ENCODE data around the gene SLC6A7.

The SLC6A7 gene

GRCh38 chr5:150175536-150175935, 14.3 kb upstream of the SLC6A7 start:
- no peak for DNase-seq

- DNase-seq: no peak
Observed at GRCh38 chr5:150176745-150177477, 13.0 kb upstream of the SLC6A7 start.

DNA sequence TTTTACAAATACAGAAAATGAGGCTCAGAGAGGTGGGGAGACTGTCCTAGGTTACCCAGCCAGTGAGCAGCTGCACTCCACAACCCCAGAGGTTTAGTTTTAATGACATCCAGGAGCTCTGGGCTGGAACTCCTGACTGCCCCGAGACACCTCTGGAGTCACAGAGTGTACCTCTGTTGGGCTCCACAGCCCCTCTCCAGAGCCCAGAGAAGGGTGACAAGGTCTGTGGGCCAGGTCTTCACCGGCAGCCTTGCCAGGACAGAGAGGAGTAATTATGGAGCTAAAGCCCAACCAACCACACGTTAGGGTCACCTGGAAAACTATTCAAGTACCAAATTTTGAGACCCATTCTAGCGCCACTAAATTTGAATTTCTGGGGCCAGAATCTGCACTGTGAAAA, 12.1 kb upstream of the SLC6A7 start:
- DNase-seq: no peak

- DNase-seq: no peak
Observed at GRCh38 chr5:150178262-150178661, 11.6 kb upstream of the SLC6A7 start.

DNA sequence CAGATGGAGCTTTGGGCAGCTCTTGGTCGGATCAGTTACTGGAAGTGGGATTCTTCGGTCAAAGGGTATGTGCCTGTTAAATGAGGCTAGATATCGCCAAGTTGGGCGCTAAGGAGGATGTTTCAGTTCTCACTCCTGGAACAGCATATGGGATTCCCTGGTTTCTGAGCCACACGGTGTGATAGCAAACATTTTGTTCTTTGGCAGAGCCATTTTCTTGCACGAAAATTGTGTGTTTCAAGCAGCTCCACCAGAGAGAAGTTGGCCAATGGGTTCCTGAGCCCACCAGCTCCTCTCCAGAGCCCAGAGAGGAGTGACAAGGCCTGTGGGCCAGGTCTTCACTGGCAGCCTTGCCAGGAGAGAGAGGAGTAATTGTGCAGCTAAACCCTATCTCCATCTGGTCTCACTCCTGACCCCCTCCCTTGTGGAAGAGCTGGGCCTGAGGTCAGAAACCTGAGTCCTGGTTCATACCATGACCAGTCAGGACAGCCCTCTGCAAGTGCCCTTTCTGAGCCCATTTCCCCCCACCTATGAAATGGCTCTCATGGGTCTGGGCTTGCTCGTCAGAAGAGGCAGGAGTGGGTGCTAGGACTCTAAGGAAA, 10.7 kb upstream of the SLC6A7 start:
- no peak for DNase-seq

DNA sequence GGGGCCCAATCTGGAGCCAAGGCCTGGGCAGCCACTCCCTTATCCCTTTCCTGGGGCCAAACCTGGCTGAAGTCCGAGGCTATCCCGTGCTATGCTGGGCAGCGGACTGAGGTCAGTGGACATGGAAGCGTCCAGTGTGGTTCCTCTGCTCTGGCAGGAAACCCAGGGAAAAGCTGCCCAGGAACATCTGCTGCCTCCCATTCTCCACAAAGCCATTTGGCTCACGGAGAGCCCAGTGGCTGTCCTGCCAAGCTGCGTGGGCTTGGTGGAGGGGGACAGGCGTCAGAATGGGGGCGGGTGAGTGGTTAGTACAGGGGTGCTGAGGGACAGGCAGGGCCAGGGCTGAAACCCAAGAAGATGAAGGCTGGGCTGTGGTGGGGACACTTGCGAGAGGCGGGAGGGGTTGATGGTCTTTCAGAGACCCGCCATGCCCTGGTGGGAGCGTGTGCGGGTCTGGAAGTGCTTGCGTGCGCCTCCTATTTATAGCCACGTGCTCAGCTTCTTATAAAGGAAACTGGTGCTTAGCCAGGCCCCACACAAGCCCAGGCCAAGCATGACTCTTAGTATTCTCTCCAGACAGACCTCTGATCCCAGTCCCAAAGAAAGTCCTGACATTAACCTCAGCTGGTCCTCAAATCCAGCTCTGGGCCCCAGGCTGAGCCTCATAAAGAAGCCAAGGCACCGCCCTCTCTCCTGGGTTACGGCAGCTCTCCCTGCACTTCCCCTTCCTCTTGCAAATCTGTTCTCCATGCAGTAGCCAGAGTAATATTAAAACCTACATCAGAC, 9.4 kb upstream of the SLC6A7 start:
- DNase-seq: no peak

DNA sequence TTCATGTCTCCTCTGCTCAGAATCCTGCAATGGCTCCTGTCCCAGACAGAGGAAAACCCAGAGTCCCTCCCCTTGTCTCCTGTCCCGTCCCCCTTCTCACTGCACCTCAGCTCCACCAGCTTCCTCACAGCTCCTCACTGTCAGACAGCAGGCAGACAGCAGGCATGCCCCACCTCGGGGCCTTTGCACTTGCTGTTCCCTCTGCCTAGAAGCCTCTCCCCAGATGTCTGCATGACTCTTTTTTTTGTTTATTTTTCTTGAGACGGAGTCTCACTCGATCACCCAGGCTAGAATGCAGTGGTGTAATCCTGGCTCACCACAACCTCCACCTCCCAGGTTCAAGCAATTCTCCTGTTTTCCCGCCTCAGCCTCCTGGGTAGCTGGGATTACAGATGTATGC, 8.8 kb upstream of the SLC6A7 start:
- DNase-seq: no peak

GRCh38 chr5:150181766-150182545, 7.9 kb upstream of the SLC6A7 start:
- no peak for DNase-seq

DNA sequence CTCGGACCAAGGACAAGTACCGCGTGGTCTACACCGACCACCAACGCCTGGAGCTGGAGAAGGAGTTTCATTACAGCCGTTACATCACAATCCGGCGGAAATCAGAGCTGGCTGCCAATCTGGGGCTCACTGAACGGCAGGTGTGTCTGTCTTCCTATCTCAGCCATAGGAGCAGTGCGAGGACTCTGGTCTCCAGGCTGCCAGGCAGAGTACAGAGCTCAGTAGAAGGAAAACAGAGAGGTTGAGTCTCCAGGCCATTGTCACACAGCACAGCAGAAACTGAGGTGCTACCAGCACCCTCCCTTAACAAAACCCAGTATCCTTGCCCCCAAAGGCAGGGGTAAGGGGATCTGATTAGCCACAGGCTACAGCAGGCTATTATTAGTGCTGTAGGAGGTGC, 7.1 kb upstream of the SLC6A7 start:
- no peak for DNase-seq

DNA sequence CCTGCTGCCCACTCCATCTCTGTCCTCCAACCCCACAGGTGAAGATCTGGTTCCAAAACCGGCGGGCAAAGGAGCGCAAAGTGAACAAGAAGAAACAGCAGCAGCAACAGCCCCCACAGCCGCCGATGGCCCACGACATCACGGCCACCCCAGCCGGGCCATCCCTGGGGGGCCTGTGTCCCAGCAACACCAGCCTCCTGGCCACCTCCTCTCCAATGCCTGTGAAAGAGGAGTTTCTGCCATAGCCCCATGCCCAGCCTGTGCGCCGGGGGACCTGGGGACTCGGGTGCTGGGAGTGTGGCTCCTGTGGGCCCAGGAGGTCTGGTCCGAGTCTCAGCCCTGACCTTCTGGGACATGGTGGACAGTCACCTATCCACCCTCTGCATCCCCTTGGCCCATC, 6.4 kb upstream of the SLC6A7 start:
- no peak for DNase-seq

DNA sequence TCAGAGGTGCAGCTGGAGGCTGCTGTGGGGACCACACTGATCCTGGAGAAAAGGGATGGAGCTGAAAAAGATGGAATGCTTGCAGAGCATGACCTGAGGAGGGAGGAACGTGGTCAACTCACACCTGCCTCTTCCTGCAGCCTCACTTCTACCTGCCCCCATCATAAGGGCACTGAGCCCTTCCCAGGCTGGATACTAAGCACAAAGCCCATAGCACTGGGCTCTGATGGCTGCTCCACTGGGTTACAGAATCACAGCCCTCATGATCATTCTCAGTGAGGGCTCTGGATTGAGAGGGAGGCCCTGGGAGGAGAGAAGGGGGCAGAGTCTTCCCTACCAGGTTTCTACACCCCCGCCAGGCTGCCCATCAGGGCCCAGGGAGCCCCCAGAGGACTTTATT, 5.9 kb upstream of the SLC6A7 start:
- no peak for DNase-seq

GRCh38 chr5:150184990-150185912, 4.6 kb upstream of the SLC6A7 start:
- DNase-seq: no peak

DNA sequence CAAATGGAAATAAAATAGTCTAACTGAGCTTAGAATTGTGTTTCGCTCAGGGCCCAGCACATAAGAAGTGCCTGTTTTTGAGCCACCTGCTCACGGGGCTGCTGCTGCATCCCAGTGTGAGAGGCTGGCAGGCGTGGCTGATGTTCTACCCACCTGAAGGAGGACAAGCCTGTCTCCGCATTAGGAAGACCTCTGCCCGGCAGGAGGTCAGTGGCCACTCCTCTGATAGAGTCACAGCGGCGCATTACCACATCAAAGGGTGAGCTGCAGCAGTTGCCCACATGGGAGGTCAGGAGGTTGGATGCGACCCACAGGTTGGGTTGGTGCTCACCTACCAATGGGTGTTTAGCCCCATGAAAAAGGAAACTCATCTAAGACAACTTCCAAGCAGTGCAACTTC, 3.7 kb upstream of the SLC6A7 start:
- no peak for DNase-seq

DNA sequence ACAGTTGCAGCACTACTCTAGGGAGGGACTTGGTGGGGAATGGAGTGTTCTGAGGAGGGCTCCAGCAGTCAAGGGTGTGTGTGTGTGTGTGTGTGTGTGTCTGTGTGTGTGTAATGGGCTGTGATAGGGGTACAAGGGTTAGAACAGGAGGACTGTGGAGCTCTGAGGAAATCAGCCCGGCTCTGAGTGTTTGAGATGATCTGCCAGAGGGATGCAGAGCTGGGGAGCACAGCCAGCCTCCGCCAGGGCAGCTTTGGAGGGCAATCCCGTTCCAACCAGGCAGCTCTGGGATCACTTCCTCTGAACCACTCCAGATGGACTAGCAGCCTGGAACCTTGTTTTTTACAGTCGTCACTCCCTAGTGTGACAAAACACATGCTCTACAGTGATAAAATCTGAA, 3.0 kb upstream of the SLC6A7 start:
- DNase-seq: no peak

- DNase-seq: no peak
Observed at GRCh38 chr5:150188146-150188842, 1.6 kb upstream of the SLC6A7 start.

GRCh38 chr5:150189326-150189725, 536 bp upstream of the SLC6A7 start:
- DNase-seq: no peak

GRCh38 chr5:150190503-150190979, 679 bp downstream of the SLC6A7 start:
- DNase-seq: no peak

DNA sequence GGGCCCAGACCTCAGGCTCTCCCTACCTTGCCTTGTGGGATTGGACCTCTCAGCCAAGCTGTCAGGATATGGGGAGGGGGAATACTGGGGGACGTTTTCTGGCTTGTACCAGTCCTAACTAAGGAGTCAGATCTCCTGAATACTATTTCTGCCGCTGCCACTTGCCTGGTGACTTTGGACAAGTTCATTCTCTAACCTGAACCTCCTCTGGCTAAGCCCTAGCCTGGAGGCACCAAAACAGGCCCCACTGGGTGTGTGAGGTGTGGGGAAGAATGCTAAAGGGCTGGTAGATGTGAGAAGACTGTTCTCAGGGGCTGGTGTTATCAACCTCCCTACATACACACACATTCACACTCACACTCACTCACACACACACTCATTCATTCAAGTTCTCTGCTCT, 1.1 kb downstream of the SLC6A7 start:
- DNase-seq: no peak

- DNase-seq: no peak
Observed at GRCh38 chr5:150192462-150192861, 2.6 kb downstream of the SLC6A7 start.

DNA sequence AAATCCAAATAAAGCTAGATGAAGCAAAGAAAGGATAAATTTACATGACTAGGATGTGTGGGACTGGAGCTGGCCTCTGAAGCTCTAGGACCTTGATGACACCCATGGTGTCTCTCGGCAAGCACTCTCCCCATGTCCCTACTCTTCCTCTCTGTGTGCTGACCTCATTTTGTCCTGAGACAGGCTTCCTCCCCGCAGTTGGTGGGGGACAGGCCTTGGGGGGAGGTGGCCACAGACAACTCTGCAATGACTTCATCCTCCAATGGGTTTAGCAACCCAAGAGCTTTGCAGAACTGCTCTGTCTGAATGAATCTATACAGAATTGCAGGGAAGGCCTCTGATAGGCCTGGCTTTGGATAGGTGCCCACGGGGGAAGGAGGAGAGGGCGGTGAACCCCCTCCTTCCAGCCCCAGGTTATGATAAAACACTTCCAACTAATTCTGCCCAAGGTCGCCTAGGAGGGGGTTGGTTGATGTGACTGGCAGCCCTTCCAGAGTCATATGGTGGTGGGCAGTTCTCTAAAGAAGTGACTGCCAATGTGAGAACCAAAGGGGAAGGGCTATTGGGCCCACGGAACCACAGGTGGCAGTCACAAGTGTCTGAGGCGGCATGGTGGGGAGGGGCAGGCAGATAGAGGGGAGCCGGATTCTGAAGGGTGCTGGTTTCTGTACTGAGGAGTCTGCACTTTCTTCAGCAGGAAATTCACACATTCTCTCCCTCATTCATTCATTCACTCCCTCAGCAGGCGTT, 6.0 kb downstream of the SLC6A7 start:
- no peak for DNase-seq

- DNase-seq: no peak
Observed at GRCh38 chr5:150196514-150196913, 6.7 kb downstream of the SLC6A7 start.
